Smooth muscle cell (in vitro differentiated cells): Measurements from ENCODE around the gene ZNF557. TPM values are rescaled to one million over a fixed set of nuclear protein-coding genes. Genes with fewer than 3 reads are reported as not detected.

Source experiments
- DNase-seq: peaks from one replicate; lab custom pipeline; 2025; ENCODE audit not compliant: unreplicated experiment; lab: John Stamatoyannopoulos, UW
- H2AFZ ChIP-seq: fragments of 200-600 bp; sonication (generic); 2 replicates; pipeline ENCODE4 v1.6.0; 2016; ENCODE audit warnings: antibody characterized with exemption, low read depth, mild to moderate bottlenecking
- H3F3A ChIP-seq: fragments of 200-600 bp; sonication (generic); 2 replicates; pipeline ENCODE4 v1.6.0; 2017; ENCODE audit warnings: antibody characterized with exemption, low read depth
- H3K27ac ChIP-seq: fragments of 200-600 bp; sonication (generic); 2 replicates; pipeline ENCODE4 v1.5.1; 2016; ENCODE audit warnings: low read depth, mild to moderate bottlenecking
- H3K27me3 ChIP-seq: fragments of 200-600 bp; sonication (generic); 2 replicates; pipeline ENCODE4 v1.6.1; 2016; ENCODE audit warnings: low read depth, mild to moderate bottlenecking
- H3K36me3 ChIP-seq: fragments of 200-600 bp; sonication (generic); 2 replicates; pipeline ENCODE4 v1.5.1; 2016; ENCODE audit warnings: low read depth
- H3K4me1 ChIP-seq: fragments of 200-600 bp; sonication (generic); 2 replicates; pipeline ENCODE4 v1.5.1; 2016; ENCODE audit warnings: low read depth
- H3K4me2 ChIP-seq: fragments of 200-600 bp; sonication (generic); 2 replicates; pipeline ENCODE4 v1.6.0; 2016; ENCODE audit warnings: mild to moderate bottlenecking
- H3K4me3 ChIP-seq: fragments of 200-600 bp; sonication (generic); 2 replicates; pipeline ENCODE4 v1.5.1; 2016; ENCODE audit warnings: mild to moderate bottlenecking
- H3K79me2 ChIP-seq: fragments of 200-600 bp; sonication (generic); 2 replicates; pipeline ENCODE4 v1.6.0; 2016; ENCODE audit warnings: low read depth, mild to moderate bottlenecking
- H3K9ac ChIP-seq: fragments of 200-600 bp; sonication (generic); 2 replicates; pipeline ENCODE4 v1.6.0; 2016; ENCODE audit warnings: low read depth
- H3K9me3 ChIP-seq: fragments of 200-600 bp; sonication (generic); replicated peaks from 2 replicates; pipeline ENCODE4 v1.5.1; 2016; ENCODE audit warnings: low read depth
- H4K20me1 ChIP-seq: fragments of 200-600 bp; sonication (generic); 2 replicates; pipeline ENCODE4 v1.6.0; 2016; ENCODE audit warnings: low read depth
- CTCF ChIP-seq: fragments of 200-600 bp; sonication (generic); IDR thresholded peaks from 2 replicates; pipeline ENCODE4 v1.5.1; 2017; ENCODE audit warnings: borderline replicate concordance, mild to moderate bottlenecking, antibody characterized with exemption; ENCODE audit not compliant: insufficient read depth, poor library complexity, severe bottlenecking
- WGBS: methylation state at CpG from one replicate; pipeline ENCODE4 v1.1.7; 2016; ENCODE audit warnings: low lambda C conversion rate; 5-methylcytosine and 5-hydroxymethylcytosine counted together
- polyA plus RNA-seq: library from polyadenylated mRNA; unstranded; fragments of >200 nt; fragmentation: Nextera tagmentation; extraction: Ambion mirVana; gene quantifications from 2 replicates; pipeline ENCODE4 v1.2.1, GENCODE V29; 2016
- total RNA-seq: library from RNA; depleted of rRNA; stranded (reverse); fragments of >200 nt; gene quantifications from 2 replicates; pipeline ENCODE4 v1.2.3, GENCODE V29; 2014

Gene ZNF557
- total and polyA plus RNA-seq, 2 experiments from 2014 or later, result 4.2 to 9.7 TPM

GRCh38 chr19:7119582-7119981, 50.1 kb downstream of the ZNF557 start:
- no peak overlapping the region for H3K27ac ChIP-seq
- 94% methylated on average over 14 of the region's 14 CpGs for WGBS
- no peaks in the 10 kb centered on the region for H3K36me3 ChIP-seq
- H3K79me2 ChIP-seq, result no peaks in the 10 kb centered on the region
- no peak overlapping the region for H3K4me2 ChIP-seq
- no peak overlapping the region for H3K4me3 ChIP-seq
- no peak for TF ChIP-seq CTCF
- H3K4me1 ChIP-seq, result no peaks in the 10 kb centered on the region
- H3K9me3 ChIP-seq, result no peaks in the 10 kb centered on the region
- no peak for DNase-seq
- no peaks in the 10 kb centered on the region for H4K20me1 ChIP-seq
- H2AFZ ChIP-seq, result no peak overlapping the region
- no peaks in the 10 kb centered on the region for H3K27me3 ChIP-seq
- no peak overlapping the region for H3K9ac ChIP-seq
- no peaks in the 10 kb centered on the region for H3F3A ChIP-seq

- Histone ChIP-seq H3K4me3 (no peak overlapping the region), H3F3A (no peaks in the 10 kb centered on the region), H2AFZ (no peak overlapping the region), H3K36me3 (peaks cover 2% of the 10 kb centered on the region), H3K4me2 (no peak overlapping the region), H3K27ac (no peak overlapping the region), H4K20me1 (no peaks in the 10 kb centered on the region), H3K4me1 (no peaks in the 10 kb centered on the region), H3K9ac (no peak overlapping the region), H3K79me2 (no peaks in the 10 kb centered on the region), H3K27me3 (no peaks in the 10 kb centered on the region), H3K9me3 (no peaks in the 10 kb centered on the region)
- 96% methylated on average over 10 of the region's 10 CpGs for WGBS
- DNase-seq, result no peak
- TF ChIP-seq CTCF, result no peak
Observed at GRCh38 chr19:7120499-7120898, 51.0 kb downstream of the ZNF557 start.

GRCh38 chr19:7122701-7123100, 53.2 kb downstream of the ZNF557 start:
- no peaks in the 10 kb centered on the region for H3K27me3 ChIP-seq
- H3K27ac ChIP-seq, result no peak overlapping the region
- H3K4me2 ChIP-seq, result no peak overlapping the region
- H3K79me2 ChIP-seq, result no peaks in the 10 kb centered on the region
- no peak for TF ChIP-seq CTCF
- H4K20me1 ChIP-seq, result no peaks in the 10 kb centered on the region
- peaks cover 17% of the 10 kb centered on the region for H3K36me3 ChIP-seq
- H3K4me3 ChIP-seq, result no peak overlapping the region
- no peak for DNase-seq
- no peak overlapping the region for H3K9ac ChIP-seq
- WGBS, result 98% methylated on average over 16 of the region's 16 CpGs
- peaks cover 8% of the 10 kb centered on the region for H3K9me3 ChIP-seq
- H3K4me1 ChIP-seq, result no peaks in the 10 kb centered on the region
- H2AFZ ChIP-seq, result no peak overlapping the region
- H3F3A ChIP-seq, result no peaks in the 10 kb centered on the region

- no peak overlapping the region for H2AFZ ChIP-seq
- no peaks in the 10 kb centered on the region for H3K4me1 ChIP-seq
- no peak for TF ChIP-seq CTCF
- WGBS, result 65% methylated on average over 3 of the region's 3 CpGs
- H3K27ac ChIP-seq, result no peak overlapping the region
- no peaks in the 10 kb centered on the region for H3K27me3 ChIP-seq
- H3K79me2 ChIP-seq, result no peaks in the 10 kb centered on the region
- peaks cover 8% of the 10 kb centered on the region for H3K9me3 ChIP-seq
- no peak overlapping the region for H3K4me2 ChIP-seq
- H4K20me1 ChIP-seq, result no peaks in the 10 kb centered on the region
- no peak overlapping the region for H3K4me3 ChIP-seq
- no peaks in the 10 kb centered on the region for H3F3A ChIP-seq
- peaks cover 28% of the 10 kb centered on the region for H3K36me3 ChIP-seq
- no peak overlapping the region for H3K9ac ChIP-seq
- no peak for DNase-seq
Observed at GRCh38 chr19:7124782-7125181, 55.3 kb downstream of the ZNF557 start.
